ENCODE data around the gene PET100.

Gene PET100

DNA sequence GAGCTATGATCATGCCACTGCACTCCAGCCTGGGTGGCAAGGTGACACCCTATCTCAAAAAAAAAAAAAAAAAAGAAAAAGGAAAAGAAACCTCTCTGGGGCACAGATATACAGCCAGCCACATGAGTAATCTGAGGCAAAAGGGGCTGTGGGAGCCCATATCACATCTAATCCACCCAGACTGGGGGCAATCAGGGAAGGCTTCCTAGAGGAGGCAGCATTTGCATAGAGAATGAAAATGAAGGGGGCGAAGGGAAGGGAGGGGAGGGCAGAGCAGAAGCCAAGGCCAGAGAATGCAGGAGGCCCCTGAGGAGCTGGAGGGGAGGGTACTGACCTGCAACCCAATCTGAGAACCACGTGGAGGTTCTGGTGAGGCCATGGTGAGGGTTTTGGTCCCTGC lies 20.6 kb downstream of the PET100 start:
- no peak overlapping the region for H3K4me3 ChIP-seq (replicated peaks in 1 of 2; ENCODE audit: low read depth in 2 of 2, low read length in 2 of 2)
- DNase-seq (ENCODE audit: low read depth in 2 of 2) = no peak
- TF ChIP-seq CTCF (IDR thresholded peaks at IDR 0.05; ENCODE audit: low read depth, low read length) = no peak

GRCh38 chr19:7652061-7652641 lies 22.6 kb downstream of the PET100 start:
- TF ChIP-seq CTCF (IDR thresholded peaks at IDR 0.05; ENCODE audit: low read depth, low read length) = peak; percentile 96
- peak; percentile 72 to 81 for DNase-seq (ENCODE audit: low read depth in 2 of 2)
- H3K4me3 ChIP-seq (replicated peaks in 1 of 2; ENCODE audit: low read depth in 2 of 2, low read length in 2 of 2) = peak overlapping the region in 1 of 2 donors; percentile 17

DNA sequence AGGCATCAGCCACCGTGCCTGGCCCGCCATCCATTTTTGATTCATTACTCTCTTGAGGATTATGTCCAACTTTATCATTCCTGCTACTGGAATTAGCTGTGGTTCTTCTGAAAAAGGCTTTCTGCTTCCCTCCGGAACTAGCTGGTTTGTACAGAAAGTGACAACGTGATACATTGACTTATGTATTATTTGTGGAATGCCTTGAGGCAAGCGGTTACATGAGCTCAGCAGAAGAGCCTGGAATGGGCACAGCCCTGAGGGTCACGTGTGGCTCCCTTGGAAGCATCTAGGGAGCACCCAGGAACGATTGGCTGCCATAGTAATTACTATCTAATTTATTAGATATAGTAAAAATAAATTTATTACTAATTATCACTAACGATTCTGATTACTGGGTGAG lies 24.8 kb downstream of the PET100 start:
- TF ChIP-seq CTCF (IDR thresholded peaks at IDR 0.05; ENCODE audit: low read depth, low read length) = no peak
- no peak overlapping the region for H3K4me3 ChIP-seq (replicated peaks in 1 of 2; ENCODE audit: low read depth in 2 of 2, low read length in 2 of 2)
- DNase-seq (ENCODE audit: low read depth in 2 of 2) = no peak

DNA sequence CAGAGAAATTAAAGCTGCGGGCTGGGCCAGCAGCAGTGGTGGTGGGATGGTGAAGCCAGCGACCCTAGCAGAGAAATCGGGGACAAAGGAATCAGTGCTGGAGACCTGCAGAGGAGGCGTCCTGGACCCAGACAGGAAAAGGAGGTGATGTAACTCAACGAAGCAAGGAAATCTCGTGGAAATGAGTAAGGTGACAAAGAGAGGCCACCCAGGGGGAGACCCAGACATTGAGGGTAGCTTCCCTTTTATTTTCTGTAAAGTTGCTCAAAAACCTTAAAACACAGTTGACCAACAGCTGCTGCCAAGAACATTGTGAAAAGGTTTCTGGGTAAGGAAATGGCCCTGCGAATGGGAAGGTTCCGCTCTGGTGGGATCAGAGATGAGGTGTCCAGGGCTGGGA lies 26.0 kb downstream of the PET100 start:
- TF ChIP-seq CTCF (IDR thresholded peaks at IDR 0.05; ENCODE audit: low read depth, low read length) = no peak

GRCh38 chr19:7657131-7657751 lies 27.6 kb downstream of the PET100 start:
- DNase-seq (ENCODE audit: low read depth in 2 of 2) = peak in 1 of 2 donors; percentile 21
- TF ChIP-seq CTCF (IDR thresholded peaks at IDR 0.05; ENCODE audit: low read depth, low read length) = no peak
- no peak overlapping the region for H3K4me3 ChIP-seq (replicated peaks in 1 of 2; ENCODE audit: low read depth in 2 of 2, low read length in 2 of 2)

More for the DNA sequence above, 26.0 kb downstream of the PET100 start:
- DNase-seq (ENCODE audit: low read depth in 2 of 2) = no peak
- H3K4me3 ChIP-seq (replicated peaks in 1 of 2; ENCODE audit: low read depth in 2 of 2, low read length in 2 of 2) = no peak overlapping the region

DNA sequence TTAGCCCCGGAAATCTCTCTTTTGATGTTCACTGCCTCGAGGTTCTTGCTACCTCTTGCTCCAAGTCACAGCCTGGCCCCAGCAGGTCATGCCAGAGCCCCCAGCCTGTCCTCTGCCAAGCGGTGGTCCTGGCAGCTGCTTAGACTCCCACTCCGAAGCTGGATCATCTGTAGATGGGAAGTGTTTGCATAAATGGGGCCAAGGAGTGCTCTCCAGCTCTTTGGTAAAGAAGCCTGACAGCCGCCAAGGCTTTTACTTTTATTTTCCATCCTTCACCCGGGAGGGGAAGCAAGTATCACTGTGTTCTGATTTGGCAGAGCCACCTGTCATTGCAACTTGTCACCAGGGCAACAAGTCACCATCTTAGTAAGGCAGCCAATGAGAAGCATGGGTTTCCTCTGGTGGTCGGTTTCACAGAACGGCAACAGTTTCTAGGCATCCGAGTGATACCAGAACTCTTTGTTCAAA lies 28.7 kb downstream of the PET100 start:
- no peak overlapping the region for H3K4me3 ChIP-seq (replicated peaks in 1 of 2; ENCODE audit: low read depth in 2 of 2, low read length in 2 of 2)
- no peak for DNase-seq (ENCODE audit: low read depth in 2 of 2)
- TF ChIP-seq CTCF (IDR thresholded peaks at IDR 0.05; ENCODE audit: low read depth, low read length) = no peak
